Stimulated activated naive CD8-positive, alpha-beta T cell treated with anti-CD3 and anti-CD28 coated beads, Interleukin-15, Interleukin-2, amounts not matched to agents 100 U/mL and 50 U/mL, for 24 hours (primary cell): ENCODE measurements around the gene RET.

ENCODE experiments used
- ATAC-seq: fragments of 150-1000 bp; cut with Tn5 transposase; one replicate; pipeline ENCODE4 v1.10.0; 2021
- DNase-seq: peaks from one replicate; pipeline ENCODE4 v3.0.0; 2021

RET gene

GRCh38 chr10:43109671-43110249 lies 32.9 kb downstream of the RET start:
- no peak for DNase-seq

GRCh38 chr10:43110338-43111071 lies 33.6 kb downstream of the RET start:
- no peak for ATAC-seq
- DNase-seq, result no peak

More at GRCh38 chr10:43109671-43110249, 32.9 kb downstream of the RET start:
- no peak for ATAC-seq

GRCh38 chr10:43111101-43111500 lies 34.2 kb downstream of the RET start:
- ATAC-seq, result no peak
- DNase-seq, result no peak

- no peak for ATAC-seq
Measured at GRCh38 chr10:43111921-43112607, 35.2 kb downstream of the RET start.

GRCh38 chr10:43112608-43112961 lies 35.7 kb downstream of the RET start:
- DNase-seq, result no peak
- no peak for ATAC-seq

More at GRCh38 chr10:43111921-43112607, 35.2 kb downstream of the RET start:
- no peak for DNase-seq

DNA sequence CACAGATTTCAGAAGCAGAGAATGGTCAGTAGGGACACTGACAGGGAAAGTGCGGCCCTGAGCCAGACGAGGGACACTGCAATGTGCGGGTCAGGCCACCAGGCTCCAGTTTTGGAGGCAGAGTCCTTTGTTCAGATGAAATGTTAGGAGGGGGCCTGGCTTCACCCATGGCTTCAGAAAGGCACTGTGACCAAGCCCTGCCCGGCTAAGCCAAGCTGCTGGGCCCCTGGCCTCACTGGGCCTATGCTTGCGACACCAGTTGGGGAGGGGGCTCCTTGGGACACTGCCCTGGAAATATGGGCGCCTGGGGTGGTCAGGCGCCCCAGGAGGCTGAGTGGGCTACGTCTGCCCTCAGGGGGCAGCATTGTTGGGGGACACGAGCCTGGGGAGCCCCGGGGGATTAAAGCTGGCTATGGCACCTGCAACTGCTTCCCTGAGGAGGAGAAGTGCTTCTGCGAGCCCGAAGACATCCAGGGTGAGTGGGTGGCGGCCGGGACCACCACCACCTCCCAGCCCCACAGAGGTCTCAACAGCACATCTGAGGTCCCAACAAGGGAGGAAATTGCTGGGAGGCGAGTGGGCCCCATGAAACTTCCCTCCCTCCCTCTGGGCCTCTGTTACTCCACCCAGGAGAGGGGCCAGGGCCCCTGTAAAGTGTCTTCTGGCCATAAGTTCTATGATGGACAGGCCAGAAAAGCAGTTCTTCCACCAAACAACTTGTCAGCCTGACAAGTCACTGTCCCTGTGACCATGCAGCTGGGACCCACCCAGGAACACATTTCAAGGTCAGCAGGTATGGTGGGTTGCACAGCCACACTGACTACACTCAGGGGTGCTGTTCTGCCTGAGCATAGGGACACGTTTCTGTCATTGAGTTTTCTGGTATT lies 36.6 kb downstream of the RET start:
- no peak for DNase-seq
- ATAC-seq, result no peak

GRCh38 chr10:43114088-43114742 lies 37.3 kb downstream of the RET start:
- no peak for DNase-seq

GRCh38 chr10:43114743-43115611 lies 38.1 kb downstream of the RET start:
- DNase-seq, result no peak
- ATAC-seq, result no peak

More at GRCh38 chr10:43114088-43114742, 37.3 kb downstream of the RET start:
- no peak for ATAC-seq

DNA sequence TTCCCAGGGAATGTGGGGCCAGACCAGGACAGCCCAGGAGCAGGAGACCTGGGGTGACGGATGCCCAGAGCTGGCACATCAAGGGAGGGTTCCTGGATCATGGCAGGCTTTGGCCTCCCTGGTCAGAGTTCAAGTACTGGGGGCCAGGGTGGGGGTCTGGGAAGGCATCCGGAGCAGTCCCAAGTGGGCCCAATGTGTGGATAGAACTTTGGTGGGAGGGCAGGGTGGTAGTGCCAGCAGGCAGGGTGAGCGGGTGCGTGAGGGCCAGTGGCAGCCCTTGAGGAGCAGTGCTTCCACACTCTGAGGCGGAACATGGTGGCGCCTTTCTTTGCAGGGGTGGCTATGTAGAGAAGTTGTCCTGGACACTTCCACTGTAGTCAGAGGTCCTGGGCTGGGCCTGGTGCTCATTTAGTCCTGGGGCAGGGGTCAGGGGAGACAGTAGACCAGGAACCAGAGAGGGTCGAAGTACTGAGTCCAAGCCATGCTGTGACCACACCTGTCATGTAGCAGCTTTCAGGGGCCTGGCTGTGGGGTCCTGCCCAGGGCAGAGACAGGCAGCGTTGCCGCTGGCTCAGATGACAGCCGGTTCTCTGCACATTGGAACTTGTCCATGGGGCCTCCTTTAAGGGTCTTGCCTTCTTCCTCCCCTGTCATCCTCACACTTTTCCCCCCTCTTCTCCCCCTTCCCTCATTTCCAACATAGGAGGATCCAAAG lies 39.2 kb downstream of the RET start:
- ATAC-seq (no peak), DNase-seq (no peak)

- no peak for DNase-seq
- ATAC-seq, result no peak
Measured at GRCh38 chr10:43116596-43116995, 39.7 kb downstream of the RET start.

DNA sequence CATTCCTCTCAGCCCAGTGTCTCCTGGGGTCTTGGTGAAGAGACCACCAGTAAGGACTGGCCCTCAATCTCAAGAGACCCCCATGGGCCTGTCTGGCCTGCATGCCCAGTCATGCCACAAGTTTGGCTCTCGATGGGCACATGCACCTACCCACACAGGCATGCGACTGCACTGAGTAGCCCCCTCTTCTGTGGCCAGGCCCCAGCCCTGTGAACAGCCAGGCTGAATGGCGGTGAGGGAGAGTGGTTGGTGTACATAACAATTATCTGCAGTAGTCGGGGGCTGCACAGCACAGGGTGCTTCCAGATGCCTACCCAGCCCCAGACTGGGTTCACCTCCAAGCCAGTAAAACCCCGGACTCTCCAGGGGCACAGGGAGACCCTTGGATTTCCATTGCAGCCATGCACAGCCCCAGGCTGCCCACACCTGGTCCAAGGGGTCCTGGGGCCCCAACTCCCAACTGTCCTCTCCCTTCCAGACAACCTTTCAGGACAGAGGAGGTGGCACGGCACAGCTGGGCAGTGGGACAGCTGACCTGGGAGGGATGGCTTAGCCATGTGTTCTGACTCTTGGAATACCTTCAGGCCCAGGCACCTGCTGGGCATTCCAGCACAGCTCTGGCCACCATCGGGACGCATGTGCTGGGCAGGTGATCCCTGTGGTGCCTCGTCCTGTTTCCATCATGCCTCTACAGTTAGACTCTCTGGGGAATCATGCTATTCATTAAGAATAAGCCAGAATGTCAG lies 40.3 kb downstream of the RET start:
- DNase-seq, result no peak
- ATAC-seq, result no peak

- DNase-seq (no peak), ATAC-seq (no peak)
Measured at GRCh38 chr10:43117777-43118583, 41.1 kb downstream of the RET start.

GRCh38 chr10:43118631-43119415 lies 42.0 kb downstream of the RET start:
- DNase-seq (no peak), ATAC-seq (no peak)

GRCh38 chr10:43119416-43120115 lies 42.7 kb downstream of the RET start:
- DNase-seq (no peak), ATAC-seq (no peak)

DNA sequence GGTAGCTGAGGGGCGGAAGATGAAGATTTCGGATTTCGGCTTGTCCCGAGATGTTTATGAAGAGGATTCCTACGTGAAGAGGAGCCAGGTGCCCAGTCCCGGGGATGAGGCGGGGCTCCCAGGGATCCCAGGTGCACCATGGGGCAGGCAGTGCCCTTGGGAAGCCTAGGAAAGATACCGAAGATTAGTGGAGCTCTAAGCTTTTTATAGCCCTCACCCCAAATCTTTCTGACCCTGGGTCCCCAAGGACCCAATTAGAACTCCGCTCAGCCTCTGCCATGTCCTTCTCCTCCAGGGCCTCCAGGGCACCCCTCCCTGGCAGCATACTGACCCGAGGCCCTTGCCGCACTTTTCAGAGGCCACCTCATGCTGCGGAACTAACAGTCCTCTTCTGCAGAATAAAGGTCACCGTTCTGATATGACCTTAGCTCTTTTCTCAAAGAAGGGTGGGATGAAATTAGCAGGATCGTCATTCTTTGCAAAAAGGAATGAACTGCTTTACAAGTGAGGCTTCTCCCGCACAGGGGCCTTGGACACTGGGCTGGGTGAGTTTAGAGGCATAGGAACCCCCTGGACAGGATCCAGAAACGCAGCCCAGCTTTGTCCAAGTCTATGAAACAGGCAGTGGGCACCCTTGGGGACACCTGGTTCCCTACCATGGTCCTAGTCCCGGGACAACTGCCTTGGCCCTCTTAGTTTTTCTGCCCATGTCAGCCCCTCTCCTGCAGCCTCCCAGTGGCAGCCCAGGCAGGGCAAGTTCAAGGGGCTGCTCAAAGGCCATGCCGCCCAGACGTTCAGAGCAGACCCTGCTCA lies 43.5 kb downstream of the RET start:
- no peak for ATAC-seq
- DNase-seq, result no peak

- peak; percentile 72 for DNase-seq
- peak; percentile 96 for ATAC-seq
Measured at GRCh38 chr10:43120929-43121314, 44.1 kb downstream of the RET start.
